HTERT RPE-1 (cell line): ENCODE measurements around the gene LIMK1.
"Not testable (repeated sequence)": the region's sequence is repeated elsewhere in the genome, so short reads cannot be mapped to it uniquely, and the experiment has no call there.

ENCODE experiments used
- in situ Hi-C: fragments of 300-500 bp; cut with MboI; formaldehyde crosslinking; loops from 4 replicates; pipeline ENCODE4 v1.14.3; 2020; ENCODE audit warnings: low sequenced_read_pairs

LIMK1 gene

GRCh38 chr7:74121401-74122249 lies 38.0 kb downstream of the LIMK1 start:
- in situ Hi-C loops: no loop called here

DNA sequence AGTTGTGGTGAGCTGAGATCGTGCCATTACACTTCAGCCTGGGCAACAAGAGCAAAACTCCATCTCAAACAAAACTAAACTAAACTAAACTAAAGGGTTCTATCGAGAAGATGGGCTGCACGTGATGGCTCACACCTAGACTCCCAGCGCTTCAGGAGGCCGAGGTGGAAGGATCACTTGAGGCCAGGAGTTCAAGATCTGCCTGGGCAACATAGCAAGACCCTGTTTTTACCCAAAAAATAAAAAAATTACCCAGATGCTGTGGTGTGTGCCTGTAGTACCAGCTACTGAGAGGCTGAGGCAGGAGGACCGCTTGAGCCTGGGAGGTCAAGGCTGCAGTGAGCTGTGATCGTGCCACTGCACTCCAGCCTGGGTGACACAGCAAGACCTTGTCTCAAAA lies 40.3 kb downstream of the LIMK1 start:
- in situ Hi-C loops: not testable (repeated sequence)

DNA sequence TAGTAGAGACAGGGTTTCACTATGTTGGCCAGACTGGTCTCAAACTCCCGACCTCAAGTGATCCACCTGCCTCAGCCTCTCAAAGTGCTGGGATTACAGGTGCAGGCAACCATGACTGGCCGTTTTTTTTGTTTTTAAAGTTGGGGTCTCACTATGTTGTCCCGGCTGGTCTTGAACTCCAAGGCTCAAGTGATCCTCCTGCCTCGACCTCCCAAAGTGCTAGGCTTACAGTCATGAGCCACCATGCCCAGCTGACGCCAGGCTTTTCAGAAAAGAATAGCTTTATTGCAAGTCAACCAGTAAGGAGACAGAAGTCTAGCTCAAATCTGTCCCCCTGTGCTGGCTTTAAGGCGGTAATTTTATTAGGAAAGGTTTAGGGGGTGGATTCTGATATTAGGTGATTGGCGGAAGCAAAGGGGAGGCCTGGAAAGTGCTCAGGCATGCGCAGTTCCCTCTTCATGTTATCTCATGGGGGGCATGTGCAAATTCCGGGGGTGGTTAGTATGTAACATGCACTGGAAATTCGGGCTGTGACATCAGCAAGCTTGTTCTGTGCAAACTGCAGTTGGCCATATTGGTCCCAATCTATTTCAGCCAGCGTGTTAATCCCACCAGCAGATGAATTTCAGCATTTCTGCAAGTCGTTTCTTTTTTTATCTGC lies 42.7 kb downstream of the LIMK1 start:
- in situ Hi-C loops: no loop called here

GRCh38 chr7:74129887-74130286 lies 46.3 kb downstream of the LIMK1 start:
- in situ Hi-C loops: no loop called here

GRCh38 chr7:74130518-74130917 lies 46.9 kb downstream of the LIMK1 start:
- in situ Hi-C loops: no loop called here

DNA sequence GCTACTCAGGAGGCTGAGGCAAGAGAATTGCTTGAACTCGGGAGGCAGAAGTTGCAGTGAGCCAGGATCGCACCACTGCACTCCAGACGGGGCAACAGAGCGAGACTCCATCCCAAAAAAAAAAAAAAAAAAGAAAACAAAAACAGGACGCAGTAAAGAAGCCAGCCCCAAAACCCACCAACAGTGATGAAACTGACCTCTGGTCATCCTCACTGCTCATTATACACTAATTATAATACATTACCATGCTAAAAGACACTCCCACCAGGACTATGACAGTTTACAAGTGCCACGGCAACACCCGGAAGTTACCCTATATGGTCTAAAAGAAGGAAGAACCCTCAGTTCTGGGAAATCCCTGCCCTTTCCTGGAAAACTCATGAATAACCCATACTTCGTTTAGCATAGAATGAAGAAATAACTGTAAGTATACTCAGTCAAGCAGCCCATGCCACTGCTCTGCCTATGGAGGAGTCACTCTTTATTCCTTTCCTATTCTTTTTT lies 50.6 kb downstream of the LIMK1 start:
- in situ Hi-C loops: no loop called here

DNA sequence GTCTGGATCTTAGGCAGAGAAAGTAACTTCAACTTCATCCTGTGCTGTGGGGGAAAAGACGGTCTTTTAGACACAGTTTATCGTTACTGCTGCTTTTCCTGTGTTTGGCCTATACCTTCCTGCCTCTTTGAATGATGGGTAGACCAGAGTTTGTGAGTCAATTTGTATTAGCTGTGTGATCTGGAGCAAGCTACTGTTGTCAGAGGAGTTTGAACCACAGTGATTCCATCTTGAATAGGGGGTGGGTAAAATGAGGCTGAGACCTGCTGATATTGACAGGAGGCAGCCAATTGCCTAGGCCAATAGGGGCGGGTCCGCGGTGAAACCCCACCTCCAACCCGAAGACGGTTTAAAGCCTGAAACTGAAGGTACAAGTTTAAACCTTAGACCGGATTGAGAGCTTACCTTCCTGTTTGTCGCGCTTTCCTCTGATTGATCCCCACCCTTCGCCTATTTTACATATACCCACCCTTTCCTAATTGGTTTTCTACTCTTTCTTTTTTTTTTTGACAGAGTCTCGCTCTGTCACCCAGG lies 54.8 kb downstream of the LIMK1 start:
- in situ Hi-C loops: no loop called here

DNA sequence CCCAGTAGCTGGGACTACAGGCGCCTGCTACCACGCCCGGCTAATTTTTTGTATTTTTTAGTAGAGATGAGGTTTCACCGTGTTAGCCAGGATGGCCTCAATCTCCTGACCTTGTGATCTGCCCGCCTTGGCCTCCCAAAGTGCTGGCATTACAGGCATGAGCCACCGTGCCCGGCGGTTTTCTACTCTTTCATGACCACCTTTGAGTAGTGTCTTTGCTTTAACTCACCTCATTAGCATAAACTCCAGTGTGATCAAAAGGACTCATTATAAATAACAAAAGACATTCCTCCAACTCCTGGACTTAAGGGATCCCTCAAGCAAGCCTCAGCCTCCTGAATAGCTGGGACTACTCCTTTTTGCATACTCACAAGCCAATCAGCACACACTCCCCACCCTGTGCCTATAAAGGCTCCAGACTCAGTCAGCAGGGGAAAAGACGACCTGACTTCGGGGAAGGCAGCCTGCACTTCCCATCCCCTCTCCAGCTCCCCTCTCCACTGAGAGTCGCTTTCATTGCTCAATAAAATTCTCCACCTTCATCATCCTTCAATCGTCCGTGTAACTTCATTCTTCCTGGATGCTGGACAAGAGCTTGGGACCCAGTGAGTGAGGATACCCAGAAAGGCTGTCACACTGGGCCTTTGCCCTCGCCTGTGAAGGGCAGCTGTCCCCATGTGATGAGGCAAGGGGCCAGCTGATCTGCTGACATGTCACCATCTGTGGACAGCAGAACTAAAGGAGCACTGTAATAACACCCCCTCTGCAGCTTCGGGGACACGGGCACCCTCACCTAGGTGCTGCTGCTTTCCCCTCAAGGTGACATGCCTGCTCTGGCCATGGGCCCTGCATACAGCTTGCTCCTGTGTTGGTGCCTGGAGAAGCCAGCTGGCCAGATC lies 55.6 kb downstream of the LIMK1 start:
- in situ Hi-C loops: no loop called here

- in situ Hi-C loops: no loop called here
Observed at GRCh38 chr7:74141705-74142104, 58.1 kb downstream of the LIMK1 start.

DNA sequence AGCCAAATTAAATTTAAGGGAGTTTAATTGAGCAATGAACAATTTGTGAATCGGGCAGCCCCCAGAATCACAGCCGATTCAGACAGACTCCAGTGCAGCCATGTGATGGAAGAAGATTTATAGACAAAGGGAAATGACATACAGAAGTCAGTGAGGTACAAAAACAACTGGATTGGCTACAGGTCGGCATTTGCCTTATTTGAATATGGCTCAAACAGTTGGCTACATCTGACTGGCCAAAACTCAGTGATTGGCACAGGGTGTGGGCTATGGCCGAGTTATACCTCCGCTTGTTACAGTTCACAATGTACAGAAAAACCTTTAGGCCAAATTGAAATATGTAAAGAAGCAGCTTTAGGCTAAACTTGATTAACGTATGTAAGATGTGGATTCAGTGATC lies 59.8 kb downstream of the LIMK1 start:
- in situ Hi-C loops: no loop called here

DNA sequence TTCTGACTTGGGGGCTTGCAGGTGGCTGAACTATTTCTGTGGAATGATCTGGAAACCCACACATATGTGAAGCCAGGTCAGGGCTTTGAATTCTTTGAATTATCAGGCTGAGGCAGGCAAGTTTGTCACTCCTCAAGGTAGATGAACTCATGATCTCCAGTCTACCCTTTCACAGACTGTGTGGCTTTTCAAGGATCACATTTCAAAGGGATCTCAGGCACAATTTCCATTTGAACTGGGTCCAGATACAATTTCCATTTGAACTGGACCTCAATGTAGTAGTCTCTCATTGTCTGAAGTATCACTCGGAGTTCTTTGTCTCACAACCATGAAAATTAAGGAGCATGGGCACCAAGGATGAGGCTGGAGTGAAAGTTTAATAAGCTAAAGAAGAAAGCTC lies 64.9 kb downstream of the LIMK1 start:
- in situ Hi-C loops: no loop called here

DNA sequence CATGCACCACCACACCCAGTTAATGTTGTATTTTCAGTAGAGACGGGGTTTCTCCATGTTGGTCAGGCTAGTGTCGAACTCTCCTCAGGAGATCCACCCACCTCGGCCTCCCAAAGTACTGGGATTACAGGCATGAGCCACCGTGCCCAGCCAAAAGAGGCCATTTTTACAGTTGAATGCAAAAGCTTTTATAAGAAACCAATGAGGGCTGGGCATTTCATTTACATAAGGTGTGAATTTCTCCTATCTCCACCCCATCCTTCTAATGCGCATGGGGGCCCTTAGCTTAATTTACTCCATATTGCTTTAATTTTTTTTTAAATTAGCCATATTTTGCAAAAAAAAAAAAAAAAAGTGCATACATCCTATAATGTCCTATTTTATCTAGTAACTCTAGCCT lies 65.5 kb downstream of the LIMK1 start:
- in situ Hi-C loops: no loop called here

GRCh38 chr7:74149603-74150002 lies 66.0 kb downstream of the LIMK1 start:
- in situ Hi-C loops: no loop called here

DNA sequence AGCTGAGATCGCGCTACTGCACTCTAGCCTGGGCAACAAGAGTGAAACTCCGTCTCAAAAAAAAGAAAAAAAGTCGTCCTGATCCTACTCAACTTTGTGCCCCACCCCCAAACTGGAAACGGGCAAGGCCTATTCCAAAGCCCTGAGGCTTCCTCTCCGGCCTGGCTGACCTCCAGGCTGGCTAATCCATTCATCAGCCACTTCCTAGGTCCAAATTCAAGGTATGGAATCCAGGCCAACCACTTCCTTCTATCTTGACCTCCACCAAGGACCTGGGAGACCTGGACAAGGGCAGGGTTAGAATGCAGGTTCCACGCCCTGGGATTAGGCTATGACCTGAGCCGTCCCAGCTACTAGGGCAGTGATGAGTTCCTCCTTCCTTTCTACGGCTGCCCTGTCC lies 70.1 kb downstream of the LIMK1 start:
- in situ Hi-C loops: no loop called here

- in situ Hi-C loops: no loop called here
Observed at GRCh38 chr7:74155810-74156395, 72.3 kb downstream of the LIMK1 start.

- in situ Hi-C loops: no loop called here
Observed at GRCh38 chr7:74157605-74158004, 74.0 kb downstream of the LIMK1 start.

GRCh38 chr7:74164985-74165456 lies 81.4 kb downstream of the LIMK1 start:
- in situ Hi-C loops: no loop called here

- in situ Hi-C loops: no loop called here
Observed at GRCh38 chr7:74165867-74166593, 82.4 kb downstream of the LIMK1 start.

- in situ Hi-C loops: not testable (repeated sequence)
Observed at GRCh38 chr7:74167324-74167723, 83.7 kb downstream of the LIMK1 start.
